A673 (cell line): ENCODE results near the gene TP53INP2. TPM values are rescaled to one million over a fixed set of nuclear protein-coding genes. Genes with fewer than 3 reads are reported as not detected.

Experiments used
- BruUV-seq: library from RNA; stranded (reverse); fragments of 400-500 nt; replicated peaks from 2 replicates; lab custom pipeline; 2021; lab: Mats Ljungman, UMichigan
- CTCF ChIA-PET: fragments of 300-600 bp; sonication (Branson Sonifier 250); formaldehyde crosslinking; loops from one replicate; lab custom pipeline; 2022; ENCODE audit warnings: antibody characterized with exemption; lab: Charles Lee
- POLR2A ChIA-PET: fragments of 300-600 bp; sonication (Branson Sonifier 250); formaldehyde crosslinking; loops from one replicate; lab custom pipeline; 2022; ENCODE audit warnings: antibody characterized with exemption; ENCODE audit not compliant: low non-redundant PET; lab: Charles Lee
- DNase-seq: peaks from one replicate; pipeline ENCODE4 v3.0.0-alpha.2; 2015; ENCODE audit warnings: low spot score
- H3K27ac ChIP-seq: fragments of 200-600 bp; sonication (generic); 2 replicates; pipeline ENCODE4 v1.5.1; 2016; ENCODE audit warnings: mixed run types, low read depth, mild to moderate bottlenecking, mixed read lengths, antibody characterized with exemption, low read length; ENCODE audit not compliant: poor library complexity, severe bottlenecking
- H3K27me3 ChIP-seq: fragments of 200-600 bp; sonication (generic); replicated peaks from 2 replicates; pipeline ENCODE4 v1.6.1; 2017; ENCODE audit warnings: mixed run types, low read depth, mild to moderate bottlenecking, mixed read lengths, antibody characterized with exemption, low read length; ENCODE audit not compliant: insufficient read depth, poor library complexity
- H3K36me3 ChIP-seq: fragments of 200-600 bp; sonication (generic); 2 replicates; pipeline ENCODE4 v1.6.1; 2016; ENCODE audit warnings: mixed run types, mild to moderate bottlenecking, mixed read lengths, antibody characterized with exemption, low read length; ENCODE audit not compliant: insufficient read depth, poor library complexity, severe bottlenecking
- H3K4me1 ChIP-seq: fragments of 200-600 bp; sonication (generic); 2 replicates; pipeline ENCODE4 v1.6.1; 2017; ENCODE audit warnings: mixed run types, mild to moderate bottlenecking, mixed read lengths, antibody characterized with exemption, low read length; ENCODE audit not compliant: insufficient read depth, poor library complexity, severe bottlenecking
- H3K4me3 ChIP-seq: fragments of 200-600 bp; sonication (generic); 2 replicates; pipeline ENCODE4 v1.5.1; 2016; ENCODE audit warnings: low read depth, mixed run types, mild to moderate bottlenecking, mixed read lengths, low read length; ENCODE audit not compliant: poor library complexity, severe bottlenecking
- H3K9me3 ChIP-seq: fragments of 200-600 bp; sonication (generic); 2 replicates; pipeline ENCODE4 v1.6.1; 2016; ENCODE audit warnings: mixed run types, low read depth, mild to moderate bottlenecking, mixed read lengths, antibody characterized with exemption, low read length; ENCODE audit not compliant: poor library complexity, severe bottlenecking
- EZH2 ChIP-seq: fragments of 200-600 bp; sonication (generic); IDR thresholded peaks from 2 replicates; pipeline ENCODE4 v1.6.1; 2017; ENCODE audit warnings: borderline replicate concordance, low read depth, mild to moderate bottlenecking, mixed read lengths, antibody characterized with exemption, low read length; ENCODE audit not compliant: poor library complexity, severe bottlenecking
- intact Hi-C: fragments of 100-400 bp; cut with micrococcal nuclease; formaldehyde crosslinking; loops from one replicate; pipeline ENCODE4 v1.10.0; 2022; ENCODE audit not compliant: unreplicated experiment
- total RNA-seq: library from RNA; stranded (reverse); gene quantifications from 2 replicates; pipeline ENCODE4 v1.2.3, GENCODE V29; 2021
- TF ChIP-seq, protein P1 (sequence below): fragments of 300-800, 200-600 bp; sonication (generic); conservative IDR thresholded peaks from 2 replicates; pipeline ENCODE4 v1.5.1; 2017; ENCODE audit warnings: low read depth, mild to moderate bottlenecking, antibody characterized with exemption, low read length, moderate library complexity, mixed read lengths

Gene TP53INP2
- total RNA-seq, 1 experiment from 2014 or later: 7.2 TPM

DNA sequence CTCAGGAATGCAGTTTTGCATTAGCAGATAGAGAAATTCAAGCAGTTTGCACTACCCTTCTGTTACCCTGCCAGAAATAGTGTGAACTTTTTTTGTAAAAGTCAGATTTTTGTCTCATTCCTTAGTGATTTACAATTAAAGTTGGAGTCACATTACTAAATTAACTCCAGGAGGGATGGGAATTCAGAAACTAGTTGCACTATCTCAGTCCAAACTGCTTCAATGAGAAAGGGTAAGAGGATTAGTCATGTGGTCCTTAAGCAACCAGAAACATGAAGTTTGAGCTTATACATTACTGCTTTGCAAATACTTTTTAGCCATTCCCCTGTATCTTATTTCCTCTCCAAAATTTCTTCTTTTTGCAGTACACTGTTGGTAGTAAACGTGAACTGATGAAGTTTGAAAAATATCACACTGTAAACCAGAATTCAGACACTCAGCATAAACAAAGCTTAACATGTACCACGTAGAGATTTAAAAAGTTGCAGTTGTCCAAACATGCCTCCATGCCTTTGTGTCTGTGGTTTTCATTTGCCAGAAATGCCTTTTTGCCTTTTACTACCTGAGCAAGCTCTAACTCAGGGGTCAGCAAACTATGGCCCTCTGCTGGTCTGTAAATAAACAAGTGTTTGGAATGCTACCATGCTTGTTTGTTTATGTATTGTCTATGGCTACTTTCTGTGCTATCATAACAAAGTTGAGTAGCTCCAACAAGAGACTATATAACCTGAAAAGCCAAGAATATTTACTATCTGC is 49.7 kb downstream of the TP53INP2 start:
- TF ChIP-seq, protein P1, sequence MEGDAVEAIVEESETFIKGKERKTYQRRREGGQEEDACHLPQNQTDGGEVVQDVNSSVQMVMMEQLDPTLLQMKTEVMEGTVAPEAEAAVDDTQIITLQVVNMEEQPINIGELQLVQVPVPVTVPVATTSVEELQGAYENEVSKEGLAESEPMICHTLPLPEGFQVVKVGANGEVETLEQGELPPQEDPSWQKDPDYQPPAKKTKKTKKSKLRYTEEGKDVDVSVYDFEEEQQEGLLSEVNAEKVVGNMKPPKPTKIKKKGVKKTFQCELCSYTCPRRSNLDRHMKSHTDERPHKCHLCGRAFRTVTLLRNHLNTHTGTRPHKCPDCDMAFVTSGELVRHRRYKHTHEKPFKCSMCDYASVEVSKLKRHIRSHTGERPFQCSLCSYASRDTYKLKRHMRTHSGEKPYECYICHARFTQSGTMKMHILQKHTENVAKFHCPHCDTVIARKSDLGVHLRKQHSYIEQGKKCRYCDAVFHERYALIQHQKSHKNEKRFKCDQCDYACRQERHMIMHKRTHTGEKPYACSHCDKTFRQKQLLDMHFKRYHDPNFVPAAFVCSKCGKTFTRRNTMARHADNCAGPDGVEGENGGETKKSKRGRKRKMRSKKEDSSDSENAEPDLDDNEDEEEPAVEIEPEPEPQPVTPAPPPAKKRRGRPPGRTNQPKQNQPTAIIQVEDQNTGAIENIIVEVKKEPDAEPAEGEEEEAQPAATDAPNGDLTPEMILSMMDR: no peak
- no peak for TF ChIP-seq EZH2
- intact Hi-C loops: no loop called here
- no peak overlapping the region for H3K27ac ChIP-seq
- BruUV-seq: no TSS peak
- no peak overlapping the region for H3K4me3 ChIP-seq
- CTCF ChIA-PET: no interaction called here
- peaks cover 74% of the 10 kb centered on the region for H3K36me3 ChIP-seq
- no peaks in the 10 kb centered on the region for H3K27me3 ChIP-seq
- no peaks in the 10 kb centered on the region for H3K9me3 ChIP-seq
- H3K4me1 ChIP-seq: no peaks in the 10 kb centered on the region
- DNase-seq: no peak
- POLR2A ChIA-PET: no interaction called here

DNA sequence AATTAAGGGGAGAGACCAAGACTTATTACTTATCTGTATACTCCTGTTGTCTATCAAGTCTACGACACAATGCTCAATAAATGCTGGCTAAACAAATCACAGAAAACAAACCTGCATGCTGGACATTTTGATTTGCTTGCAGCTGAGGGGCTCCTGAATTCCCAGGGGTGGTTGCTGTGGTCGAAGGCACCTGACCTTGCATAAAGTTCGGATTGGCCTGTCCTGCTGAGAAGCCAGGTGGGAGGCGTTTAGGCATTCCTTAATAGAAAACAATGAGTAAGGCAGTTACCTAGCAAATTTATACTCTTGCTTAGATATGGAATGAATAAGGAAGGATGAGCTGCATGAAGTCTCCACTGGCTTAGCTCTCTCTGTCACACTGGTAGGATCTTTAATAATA is 50.5 kb downstream of the TP53INP2 start:
- POLR2A ChIA-PET: no interaction called here
- H3K4me1 ChIP-seq: no peaks in the 10 kb centered on the region
- intact Hi-C loops: no loop called here
- no peak overlapping the region for H3K27ac ChIP-seq
- CTCF ChIA-PET: no interaction called here
- H3K9me3 ChIP-seq: no peaks in the 10 kb centered on the region
- DNase-seq: no peak
- BruUV-seq: no TSS peak
- H3K36me3 ChIP-seq: peaks cover 73% of the 10 kb centered on the region
- H3K4me3 ChIP-seq: no peak overlapping the region
- TF ChIP-seq, protein P1: no peak
- TF ChIP-seq EZH2: no peak
- no peaks in the 10 kb centered on the region for H3K27me3 ChIP-seq

DNA sequence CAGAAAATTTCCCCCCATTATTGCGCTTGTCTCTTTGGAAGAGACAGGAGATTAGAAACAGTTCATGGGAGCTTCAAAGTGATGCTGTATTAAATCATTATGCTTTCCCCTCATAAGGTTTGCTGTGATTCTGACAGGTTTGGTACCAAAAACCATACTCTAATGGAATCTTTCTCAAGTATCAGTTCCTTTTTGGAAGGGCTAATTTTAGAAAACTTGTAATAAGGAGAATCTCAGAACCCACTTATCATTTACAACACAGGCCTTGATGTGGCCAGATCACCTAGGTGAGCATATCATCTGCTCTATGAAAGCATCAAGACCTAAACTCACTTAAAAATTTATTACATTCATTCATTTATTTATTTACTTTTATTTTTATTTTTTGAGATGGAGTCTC is 51.2 kb downstream of the TP53INP2 start:
- ChIA-PET CTCF (no interaction called here), POLR2A (no interaction called here)
- Histone ChIP-seq H3K4me1 (no peaks in the 10 kb centered on the region), H3K27me3 (no peaks in the 10 kb centered on the region), H3K36me3 (peaks cover 72% of the 10 kb centered on the region), H3K27ac (no peak overlapping the region), H3K4me3 (no peak overlapping the region), H3K9me3 (no peaks in the 10 kb centered on the region)
- DNase-seq: no peak
- BruUV-seq: no TSS peak
- intact Hi-C loops: no loop called here
- TF ChIP-seq, protein P1: no peak
- TF ChIP-seq EZH2: no peak
